HEK293 (cell line): ENCODE data around the gene NFAT5.

ENCODE experiments used
- YY1 ChIP-seq: fragments of 450-650 bp; formaldehyde crosslinking; IDR thresholded peaks from 2 replicates; pipeline ENCODE4 v1.5.1; 2018; ENCODE audit warnings: missing biosample characterization, missing genetic modification characterization
- ZNF146 ChIP-seq: fragments of 450-650 bp; formaldehyde crosslinking; IDR thresholded peaks from 2 replicates; pipeline ENCODE4 v1.5.1; 2016; ENCODE audit warnings: missing biosample characterization, missing genetic modification characterization
- ZNF548 ChIP-seq: fragments of 450-650 bp; formaldehyde crosslinking; IDR thresholded peaks from 2 replicates; pipeline ENCODE4 v1.5.1; 2016; ENCODE audit warnings: missing biosample characterization, missing genetic modification characterization
- ZNF555 ChIP-seq: fragments of 450-650 bp; formaldehyde crosslinking; conservative IDR thresholded peaks from 2 replicates; pipeline ENCODE4 v1.5.1; 2017; ENCODE audit warnings: missing biosample characterization, mild to moderate bottlenecking, missing genetic modification characterization, inconsistent platforms
- ZNF785 ChIP-seq: fragments of 450-650 bp; formaldehyde crosslinking; IDR thresholded peaks from 2 replicates; pipeline ENCODE4 v1.5.1; 2016; ENCODE audit warnings: missing biosample characterization, missing genetic modification characterization
- TF ChIP-seq, protein P1 (sequence below): IDR thresholded peaks from 2 replicates; pipeline ENCODE4 v1.6.1; 2011; ENCODE audit warnings: mild to moderate bottlenecking, low read depth, low read length, borderline replicate concordance
- TF ChIP-seq, protein P2 (sequence below): fragments of 450-650 bp; formaldehyde crosslinking; IDR thresholded peaks from 2 replicates; pipeline ENCODE4 v1.5.1; 2016; ENCODE audit warnings: missing biosample characterization, missing genetic modification characterization
- TF ChIP-seq, protein P3 (sequence below): fragments of 450-650 bp; formaldehyde crosslinking; IDR thresholded peaks from 2 replicates; pipeline ENCODE4 v1.5.1; 2016; ENCODE audit warnings: missing biosample characterization, missing genetic modification characterization
- TF ChIP-seq, protein P4 (sequence below): sonication (generic); formaldehyde crosslinking; IDR thresholded peaks from 2 replicates; pipeline ENCODE4 v1.8.1; 2022; ENCODE audit warnings: mild to moderate bottlenecking, moderate library complexity, missing genetic modification reagents

DNA sequence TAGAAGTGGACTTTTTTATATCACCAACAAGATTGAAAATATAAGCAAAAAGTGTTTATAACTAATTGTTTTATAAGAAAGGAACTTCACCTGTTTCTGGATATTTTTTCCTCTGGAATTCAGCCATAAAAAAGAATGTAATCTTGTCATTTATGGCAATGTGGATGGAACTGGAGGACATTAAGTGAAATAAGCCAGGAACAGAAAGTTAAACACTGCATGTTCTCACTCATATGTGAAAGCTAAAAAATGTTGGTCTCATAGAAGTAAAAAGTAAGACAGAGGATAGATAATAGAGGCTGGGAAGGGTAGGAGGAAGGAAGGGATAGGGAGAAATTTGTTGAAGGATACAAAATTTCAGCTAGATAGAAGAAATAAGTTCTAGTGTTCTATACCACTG lies 67.6 kb downstream of the NFAT5 start:
- TF ChIP-seq, protein P1, sequence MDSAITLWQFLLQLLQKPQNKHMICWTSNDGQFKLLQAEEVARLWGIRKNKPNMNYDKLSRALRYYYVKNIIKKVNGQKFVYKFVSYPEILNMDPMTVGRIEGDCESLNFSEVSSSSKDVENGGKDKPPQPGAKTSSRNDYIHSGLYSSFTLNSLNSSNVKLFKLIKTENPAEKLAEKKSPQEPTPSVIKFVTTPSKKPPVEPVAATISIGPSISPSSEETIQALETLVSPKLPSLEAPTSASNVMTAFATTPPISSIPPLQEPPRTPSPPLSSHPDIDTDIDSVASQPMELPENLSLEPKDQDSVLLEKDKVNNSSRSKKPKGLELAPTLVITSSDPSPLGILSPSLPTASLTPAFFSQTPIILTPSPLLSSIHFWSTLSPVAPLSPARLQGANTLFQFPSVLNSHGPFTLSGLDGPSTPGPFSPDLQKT: no peak
- TF ChIP-seq YY1 (tag by site-specific recombination) (no peak), ZNF548 (tag by site-specific recombination) (no peak), ZNF146 (tag by site-specific recombination) (no peak), ZNF555 (tag by site-specific recombination) (no peak), ZNF785 (tag by site-specific recombination) (no peak)
- TF ChIP-seq, protein P2, sequence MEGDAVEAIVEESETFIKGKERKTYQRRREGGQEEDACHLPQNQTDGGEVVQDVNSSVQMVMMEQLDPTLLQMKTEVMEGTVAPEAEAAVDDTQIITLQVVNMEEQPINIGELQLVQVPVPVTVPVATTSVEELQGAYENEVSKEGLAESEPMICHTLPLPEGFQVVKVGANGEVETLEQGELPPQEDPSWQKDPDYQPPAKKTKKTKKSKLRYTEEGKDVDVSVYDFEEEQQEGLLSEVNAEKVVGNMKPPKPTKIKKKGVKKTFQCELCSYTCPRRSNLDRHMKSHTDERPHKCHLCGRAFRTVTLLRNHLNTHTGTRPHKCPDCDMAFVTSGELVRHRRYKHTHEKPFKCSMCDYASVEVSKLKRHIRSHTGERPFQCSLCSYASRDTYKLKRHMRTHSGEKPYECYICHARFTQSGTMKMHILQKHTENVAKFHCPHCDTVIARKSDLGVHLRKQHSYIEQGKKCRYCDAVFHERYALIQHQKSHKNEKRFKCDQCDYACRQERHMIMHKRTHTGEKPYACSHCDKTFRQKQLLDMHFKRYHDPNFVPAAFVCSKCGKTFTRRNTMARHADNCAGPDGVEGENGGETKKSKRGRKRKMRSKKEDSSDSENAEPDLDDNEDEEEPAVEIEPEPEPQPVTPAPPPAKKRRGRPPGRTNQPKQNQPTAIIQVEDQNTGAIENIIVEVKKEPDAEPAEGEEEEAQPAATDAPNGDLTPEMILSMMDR (tag by site-specific recombination): no peak
- TF ChIP-seq, protein P3, sequence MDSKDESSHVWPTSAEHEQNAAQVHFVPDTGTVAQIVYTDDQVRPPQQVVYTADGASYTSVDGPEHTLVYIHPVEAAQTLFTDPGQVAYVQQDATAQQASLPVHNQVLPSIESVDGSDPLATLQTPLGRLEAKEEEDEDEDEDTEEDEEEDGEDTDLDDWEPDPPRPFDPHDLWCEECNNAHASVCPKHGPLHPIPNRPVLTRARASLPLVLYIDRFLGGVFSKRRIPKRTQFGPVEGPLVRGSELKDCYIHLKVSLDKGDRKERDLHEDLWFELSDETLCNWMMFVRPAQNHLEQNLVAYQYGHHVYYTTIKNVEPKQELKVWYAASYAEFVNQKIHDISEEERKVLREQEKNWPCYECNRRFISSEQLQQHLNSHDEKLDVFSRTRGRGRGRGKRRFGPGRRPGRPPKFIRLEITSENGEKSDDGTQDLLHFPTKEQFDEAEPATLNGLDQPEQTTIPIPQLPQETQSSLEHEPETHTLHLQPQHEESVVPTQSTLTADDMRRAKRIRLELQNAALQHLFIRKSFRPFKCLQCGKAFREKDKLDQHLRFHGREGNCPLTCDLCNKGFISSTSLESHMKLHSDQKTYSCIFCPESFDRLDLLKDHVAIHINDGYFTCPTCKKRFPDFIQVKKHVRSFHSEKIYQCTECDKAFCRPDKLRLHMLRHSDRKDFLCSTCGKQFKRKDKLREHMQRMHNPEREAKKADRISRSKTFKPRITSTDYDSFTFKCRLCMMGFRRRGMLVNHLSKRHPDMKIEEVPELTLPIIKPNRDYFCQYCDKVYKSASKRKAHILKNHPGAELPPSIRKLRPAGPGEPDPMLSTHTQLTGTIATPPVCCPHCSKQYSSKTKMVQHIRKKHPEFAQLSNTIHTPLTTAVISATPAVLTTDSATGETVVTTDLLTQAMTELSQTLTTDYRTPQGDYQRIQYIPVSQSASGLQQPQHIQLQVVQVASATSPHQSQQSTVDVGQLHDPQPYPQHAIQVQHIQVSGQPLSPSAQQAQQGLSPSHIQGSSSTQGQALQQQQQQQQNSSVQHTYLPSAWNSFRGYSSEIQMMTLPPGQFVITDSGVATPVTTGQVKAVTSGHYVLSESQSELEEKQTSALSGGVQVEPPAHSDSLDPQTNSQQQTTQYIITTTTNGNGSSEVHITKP: no peak
- TF ChIP-seq, protein P4, sequence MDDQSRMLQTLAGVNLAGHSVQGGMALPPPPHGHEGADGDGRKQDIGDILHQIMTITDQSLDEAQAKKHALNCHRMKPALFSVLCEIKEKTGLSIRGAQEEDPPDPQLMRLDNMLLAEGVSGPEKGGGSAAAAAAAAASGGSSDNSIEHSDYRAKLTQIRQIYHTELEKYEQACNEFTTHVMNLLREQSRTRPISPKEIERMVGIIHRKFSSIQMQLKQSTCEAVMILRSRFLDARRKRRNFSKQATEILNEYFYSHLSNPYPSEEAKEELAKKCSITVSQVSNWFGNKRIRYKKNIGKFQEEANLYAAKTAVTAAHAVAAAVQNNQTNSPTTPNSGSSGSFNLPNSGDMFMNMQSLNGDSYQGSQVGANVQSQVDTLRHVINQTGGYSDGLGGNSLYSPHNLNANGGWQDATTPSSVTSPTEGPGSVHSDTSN (CRISPR knock-in tag): no peak
